ENCODE measurements around the gene UBAP1. TPM values are rescaled to one million over a fixed set of nuclear protein-coding genes. Genes with fewer than 3 reads are reported as not detected.

Gene UBAP1
- total RNA-seq, 1 donor from 2014 or later, result 30.6 TPM

DNA sequence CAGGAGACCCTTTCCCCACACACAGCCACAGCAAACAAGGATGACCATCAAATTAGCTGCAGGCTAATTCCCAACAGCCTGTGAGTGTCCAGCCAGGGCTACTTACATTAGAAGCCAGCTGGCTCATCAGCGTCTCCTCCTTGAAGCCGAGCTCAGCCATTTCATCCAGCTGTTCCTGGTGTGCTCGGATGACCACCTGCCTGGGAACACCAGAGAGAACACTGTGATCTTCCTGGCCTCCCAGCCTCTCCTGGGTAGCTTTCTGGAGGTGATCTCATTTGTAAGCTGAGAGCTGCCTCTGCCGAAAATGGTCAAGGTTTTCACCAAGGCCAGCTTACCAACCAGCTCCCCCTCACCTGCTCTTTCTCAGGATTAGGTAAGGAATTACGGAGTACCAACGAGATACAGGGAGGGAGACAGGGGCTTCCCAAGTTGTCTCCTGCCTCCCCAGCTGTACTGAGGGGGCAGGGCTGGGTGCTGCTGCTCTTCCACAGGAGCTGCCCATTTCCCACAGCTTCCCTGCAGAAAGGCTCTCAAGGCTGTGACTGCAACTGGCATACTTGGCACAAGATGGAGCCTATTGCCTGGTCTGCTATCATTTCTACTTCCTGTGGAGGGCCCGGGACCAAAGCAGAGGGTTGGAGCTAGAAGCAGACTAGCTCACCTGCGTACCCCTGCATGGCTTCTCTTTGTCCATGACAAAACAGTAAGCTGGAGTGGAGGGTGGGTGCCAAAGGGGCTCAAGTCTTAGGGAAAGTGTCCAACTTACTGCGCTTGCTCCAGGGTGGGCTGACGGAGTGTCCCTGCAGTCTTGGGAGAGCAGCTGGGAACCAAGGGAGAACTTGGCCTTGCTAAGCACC lies 76.4 kb downstream of the UBAP1 start:
- H3K36me3 Mint-ChIP-seq (ENCODE audit: low read depth), result peaks cover 41% of the 10 kb centered on the region
- ATAC-seq (ENCODE audit: low read depth), result no peak

DNA sequence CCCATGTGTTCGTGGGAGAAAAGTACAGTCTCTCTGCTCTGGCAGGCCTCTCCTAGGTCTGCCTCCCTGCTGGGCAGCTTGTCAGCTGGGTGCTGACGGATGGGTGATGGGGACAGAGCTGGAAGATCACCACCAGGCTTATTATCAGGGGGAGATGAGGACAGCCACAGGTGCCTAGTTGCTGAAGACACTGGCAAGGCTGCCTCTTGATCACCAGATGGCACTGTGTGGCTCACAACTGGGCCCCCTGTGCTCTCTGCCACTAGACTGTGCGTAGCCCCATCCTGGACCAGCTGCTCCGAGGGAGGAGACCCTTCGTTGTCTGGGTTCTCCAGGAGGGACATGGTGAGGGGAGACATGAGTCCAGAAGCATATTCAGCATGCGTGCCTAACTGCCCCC lies 77.3 kb downstream of the UBAP1 start:
- CTCF ChIA-PET, result no interaction called here
- ATAC-seq (ENCODE audit: low read depth), result peak; percentile 45
- Mint-ChIP-seq H3K27ac (no peak overlapping the region), H3K4me3 (no peak overlapping the region), H3K27me3 (no peaks in the 10 kb centered on the region), H3K4me1 (peaks cover 15% of the 10 kb centered on the region), H3K9me3 (no peaks in the 10 kb centered on the region), H3K36me3 (ENCODE audit: low read depth) (peaks cover 32% of the 10 kb centered on the region)
- intact Hi-C loops (cut with micrococcal nuclease), result loop anchor here (1.0 to 2.0 kb wide), 2 partner anchors 123 to 347 kb away; no protein-coding TSS in a partner anchor
- POLR2A ChIA-PET, result interaction anchor here (0.5 kb wide), 1 partner anchor 85 kb away, joined by 3 read pairs; no protein-coding TSS in a partner anchor
- DNase-seq, result no peak
- TF ChIP-seq, protein P1, sequence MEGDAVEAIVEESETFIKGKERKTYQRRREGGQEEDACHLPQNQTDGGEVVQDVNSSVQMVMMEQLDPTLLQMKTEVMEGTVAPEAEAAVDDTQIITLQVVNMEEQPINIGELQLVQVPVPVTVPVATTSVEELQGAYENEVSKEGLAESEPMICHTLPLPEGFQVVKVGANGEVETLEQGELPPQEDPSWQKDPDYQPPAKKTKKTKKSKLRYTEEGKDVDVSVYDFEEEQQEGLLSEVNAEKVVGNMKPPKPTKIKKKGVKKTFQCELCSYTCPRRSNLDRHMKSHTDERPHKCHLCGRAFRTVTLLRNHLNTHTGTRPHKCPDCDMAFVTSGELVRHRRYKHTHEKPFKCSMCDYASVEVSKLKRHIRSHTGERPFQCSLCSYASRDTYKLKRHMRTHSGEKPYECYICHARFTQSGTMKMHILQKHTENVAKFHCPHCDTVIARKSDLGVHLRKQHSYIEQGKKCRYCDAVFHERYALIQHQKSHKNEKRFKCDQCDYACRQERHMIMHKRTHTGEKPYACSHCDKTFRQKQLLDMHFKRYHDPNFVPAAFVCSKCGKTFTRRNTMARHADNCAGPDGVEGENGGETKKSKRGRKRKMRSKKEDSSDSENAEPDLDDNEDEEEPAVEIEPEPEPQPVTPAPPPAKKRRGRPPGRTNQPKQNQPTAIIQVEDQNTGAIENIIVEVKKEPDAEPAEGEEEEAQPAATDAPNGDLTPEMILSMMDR (IDR thresholded peaks at IDR 0.05), result no peak

More for the DNA sequence above, 76.4 kb downstream of the UBAP1 start:
- H3K4me3 Mint-ChIP-seq, result no peak overlapping the region
- POLR2A ChIA-PET, result interaction anchor here (0.5 kb wide), 1 partner anchor 85 kb away, joined by 3 read pairs; no protein-coding TSS in a partner anchor
- H3K27ac Mint-ChIP-seq, result no peak overlapping the region
- H3K9me3 Mint-ChIP-seq, result no peaks in the 10 kb centered on the region
- CTCF ChIA-PET, result interaction anchor here (1.5 kb wide), 1 partner anchor 124 kb away, joined by 4 read pairs; no protein-coding TSS in a partner anchor
- H3K27me3 Mint-ChIP-seq, result no peaks in the 10 kb centered on the region
- intact Hi-C loops (cut with micrococcal nuclease), result no loop called here
- TF ChIP-seq, protein P1 (IDR thresholded peaks at IDR 0.05), result no peak
- no peak for DNase-seq
- H3K4me1 Mint-ChIP-seq, result peaks cover 15% of the 10 kb centered on the region

DNA sequence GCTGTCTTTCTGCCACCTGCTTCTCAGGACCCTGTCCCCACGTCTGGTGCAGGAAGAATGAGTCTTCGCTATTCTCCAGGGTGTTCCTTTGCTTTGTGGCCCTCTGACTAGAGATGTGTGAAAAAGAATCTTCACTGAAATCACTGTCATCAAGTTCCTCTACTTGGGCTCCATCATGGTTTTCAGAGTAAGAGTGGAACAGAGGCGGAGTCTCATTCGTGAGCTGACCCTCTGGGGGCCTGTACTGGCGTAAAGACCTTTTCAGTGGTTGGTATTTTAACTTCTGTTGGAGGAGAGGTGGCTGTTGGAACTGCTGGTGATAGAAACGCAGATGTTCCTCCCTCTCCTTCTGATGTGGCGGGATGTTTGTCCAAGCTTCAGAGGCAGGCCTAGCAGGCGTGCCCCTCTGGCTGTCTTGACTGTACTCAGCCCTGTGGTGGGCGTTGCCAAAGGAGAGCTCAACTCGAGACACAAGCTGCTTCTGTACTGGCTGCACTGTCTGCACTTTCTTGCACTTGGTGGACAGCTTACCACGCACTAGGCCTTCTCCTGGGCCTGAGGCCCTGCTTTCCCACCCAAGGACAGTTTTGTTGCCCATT lies 78.2 kb downstream of the UBAP1 start:
- DNase-seq, result no peak

DNA sequence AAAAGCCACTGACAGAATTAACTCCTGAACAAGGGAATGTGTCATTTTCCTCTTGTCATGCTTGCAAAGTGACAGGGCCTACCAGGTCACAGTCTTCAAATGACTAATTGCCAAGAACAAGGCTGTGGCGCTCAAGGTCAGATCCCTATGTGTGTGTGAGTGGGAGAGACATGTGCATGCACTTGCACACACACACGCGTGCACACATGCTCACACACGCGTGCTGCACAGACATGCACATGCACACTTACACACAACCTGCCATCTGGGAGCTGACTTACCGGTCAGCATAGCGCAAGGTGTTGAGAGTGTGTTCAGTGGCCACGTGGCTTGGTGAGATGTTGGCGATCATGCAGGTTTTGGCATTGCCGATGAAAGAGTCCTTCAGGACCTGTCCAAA lies 80.5 kb downstream of the UBAP1 start:
- H3K27ac Mint-ChIP-seq, result no peak overlapping the region
- TF ChIP-seq, protein P1 (IDR thresholded peaks at IDR 0.05), result no peak

More for the DNA sequence above, 78.2 kb downstream of the UBAP1 start:
- Mint-ChIP-seq H3K27ac (no peak overlapping the region), H3K36me3 (ENCODE audit: low read depth) (peaks cover 22% of the 10 kb centered on the region), H3K27me3 (no peaks in the 10 kb centered on the region), H3K9me3 (no peaks in the 10 kb centered on the region), H3K4me3 (no peak overlapping the region), H3K4me1 (peaks cover 15% of the 10 kb centered on the region)
- TF ChIP-seq, protein P1 (IDR thresholded peaks at IDR 0.05), result no peak
- POLR2A ChIA-PET, result interaction anchor here (0.7 kb wide), 2 partner anchors 73 to 120 kb away, joined by 3 read pairs; partner anchors contain the start of gene MYORG
- intact Hi-C loops (cut with micrococcal nuclease), result loop anchor here (1.0 to 2.0 kb wide), 2 partner anchors 122 to 346 kb away; no protein-coding TSS in a partner anchor
- ATAC-seq (ENCODE audit: low read depth), result peak; percentile 35
- CTCF ChIA-PET, result no interaction called here

DNA sequence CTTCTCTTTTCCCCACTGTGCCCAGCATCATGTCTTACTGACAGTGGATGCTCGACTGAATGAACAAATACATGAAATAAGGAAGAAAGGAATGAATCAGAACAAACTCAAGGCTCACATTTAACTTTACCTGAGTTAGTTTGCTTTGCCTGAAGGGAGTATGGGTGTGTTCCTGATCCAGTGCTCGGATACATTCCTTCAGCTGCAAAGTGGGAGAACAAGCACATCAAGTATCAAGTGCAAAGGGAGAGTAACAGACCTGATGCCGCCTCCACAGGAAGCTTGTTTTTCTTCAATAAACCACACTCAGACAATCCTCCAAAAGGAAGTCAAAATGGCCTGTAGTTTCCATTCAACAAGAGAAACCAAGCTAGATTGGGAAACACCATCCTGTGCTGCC lies 84.1 kb downstream of the UBAP1 start:
- H3K27ac Mint-ChIP-seq, result no peak overlapping the region
- H3K9me3 Mint-ChIP-seq, result no peaks in the 10 kb centered on the region
- no peaks in the 10 kb centered on the region for H3K27me3 Mint-ChIP-seq
- no peaks in the 10 kb centered on the region for H3K4me1 Mint-ChIP-seq
- TF ChIP-seq, protein P1 (IDR thresholded peaks at IDR 0.05), result no peak
- DNase-seq, result no peak
- ATAC-seq (ENCODE audit: low read depth), result no peak
- H3K4me3 Mint-ChIP-seq, result no peak overlapping the region
- CTCF ChIA-PET, result no interaction called here
- intact Hi-C loops (cut with micrococcal nuclease), result no loop called here
- POLR2A ChIA-PET, result no interaction called here
- H3K36me3 Mint-ChIP-seq (ENCODE audit: low read depth), result no peaks in the 10 kb centered on the region

More for the DNA sequence above, 80.5 kb downstream of the UBAP1 start:
- H3K9me3 Mint-ChIP-seq, result no peaks in the 10 kb centered on the region
- POLR2A ChIA-PET, result no interaction called here
- H3K4me1 Mint-ChIP-seq, result peaks cover 9% of the 10 kb centered on the region
- H3K4me3 Mint-ChIP-seq, result no peak overlapping the region
- no peaks in the 10 kb centered on the region for H3K27me3 Mint-ChIP-seq
- ATAC-seq (ENCODE audit: low read depth) (no peak), DNase-seq (no peak)
- peaks cover 4% of the 10 kb centered on the region for H3K36me3 Mint-ChIP-seq (ENCODE audit: low read depth)
- CTCF ChIA-PET, result no interaction called here
- intact Hi-C loops (cut with micrococcal nuclease), result no loop called here

Measured in activated B cell treated with CpG ODN at 0.5 μM for 24 hours (primary cell).